GM12865 (cell line): Measurements from ENCODE around the gene VPS26C.

Experiments used
- DNase-seq: peaks from one replicate; pipeline ENCODE4 v3.0.0; 2010; ENCODE audit warnings: low read depth
- H3K4me3 ChIP-seq: 2 replicates; pipeline ENCODE4 v1.5.1; 2011; ENCODE audit warnings: mild to moderate bottlenecking, low read depth, low read length, control low read depth
- CTCF ChIP-seq: IDR thresholded peaks from 2 replicates; pipeline ENCODE4 v1.5.1; 2011; ENCODE audit warnings: low read length, control low read depth, low read depth, inconsistent platforms; ENCODE audit not compliant: insufficient read depth; ENCODE audit errors: missing control alignments

Gene VPS26C

GRCh38 chr21:37195059-37195458 is 72.1 kb downstream of the VPS26C start:
- no peak for TF ChIP-seq CTCF
- no peak overlapping the region for H3K4me3 ChIP-seq
- no peak for DNase-seq

GRCh38 chr21:37193676-37194075 is 73.5 kb downstream of the VPS26C start:
- no peak for DNase-seq
- no peak overlapping the region for H3K4me3 ChIP-seq
- no peak for TF ChIP-seq CTCF

- DNase-seq: no peak
- TF ChIP-seq CTCF: no peak
- H3K4me3 ChIP-seq: no peak overlapping the region
These were observed 74.1 kb downstream of the VPS26C start for GRCh38 chr21:37193006-37193405.

- no peak overlapping the region for H3K4me3 ChIP-seq
- DNase-seq: no peak
These were observed 75.1 kb downstream of the VPS26C start for GRCh38 chr21:37192019-37192418.

GRCh38 chr21:37188825-37189224 is 78.3 kb downstream of the VPS26C start:
- no peak for TF ChIP-seq CTCF
- no peak overlapping the region for H3K4me3 ChIP-seq
- DNase-seq: no peak

More at GRCh38 chr21:37192019-37192418, 75.1 kb downstream of the VPS26C start:
- TF ChIP-seq CTCF: no peak

- no peak overlapping the region for H3K4me3 ChIP-seq
- TF ChIP-seq CTCF: no peak
- DNase-seq: no peak
These were observed 80.2 kb downstream of the VPS26C start for GRCh38 chr21:37186983-37187382.

GRCh38 chr21:37184784-37185593 is 82.1 kb downstream of the VPS26C start:
- no peak overlapping the region for H3K4me3 ChIP-seq
- DNase-seq: peak; percentile 34
- no peak for TF ChIP-seq CTCF
